GM21526 (cell line): ENCODE results near the gene FEZF1.
"Not testable (repeated sequence)": the region's sequence is repeated elsewhere in the genome, so short reads cannot be mapped to it uniquely, and the experiment has no call there.

Experiments used
- ATAC-seq: cut with Tn5 transposase; IDR thresholded peaks from one replicate; pipeline ENCODE4 v1.9.1; 2021; ENCODE audit warnings: moderate library complexity; ENCODE audit not compliant: unreplicated experiment, low FRiP score

Gene FEZF1

GRCh38 chr7:122309421-122309820 lies 4.9 kb upstream of the FEZF1 start:
- no peak for ATAC-seq

DNA sequence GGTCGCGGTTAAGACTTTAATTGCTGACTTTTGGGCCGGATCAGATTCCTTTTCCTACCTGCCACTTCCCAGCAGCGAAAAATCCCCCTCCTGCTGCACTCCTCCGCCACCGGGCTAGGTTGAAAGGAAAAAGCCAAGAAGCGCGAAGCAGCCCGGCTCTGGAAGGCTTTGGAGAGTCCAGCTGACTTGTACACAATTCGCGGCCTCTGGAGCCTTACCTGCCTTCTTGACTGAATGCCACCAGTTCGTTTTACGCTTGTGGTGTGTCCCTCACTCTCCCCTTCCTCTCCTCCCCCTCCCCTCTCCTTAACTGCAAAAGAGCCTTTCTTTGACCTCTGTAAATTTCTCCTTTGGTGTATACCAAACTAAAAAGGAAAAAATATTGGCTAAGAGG lies 2.7 kb upstream of the FEZF1 start:
- ATAC-seq: no peak

- ATAC-seq: no peak
Observed at GRCh38 chr7:122306320-122307227, 2.0 kb upstream of the FEZF1 start.

- ATAC-seq: no peak
Observed at GRCh38 chr7:122305475-122306319, 1.1 kb upstream of the FEZF1 start.

GRCh38 chr7:122304996-122305421 lies 459 bp upstream of the FEZF1 start:
- ATAC-seq: no peak

DNA sequence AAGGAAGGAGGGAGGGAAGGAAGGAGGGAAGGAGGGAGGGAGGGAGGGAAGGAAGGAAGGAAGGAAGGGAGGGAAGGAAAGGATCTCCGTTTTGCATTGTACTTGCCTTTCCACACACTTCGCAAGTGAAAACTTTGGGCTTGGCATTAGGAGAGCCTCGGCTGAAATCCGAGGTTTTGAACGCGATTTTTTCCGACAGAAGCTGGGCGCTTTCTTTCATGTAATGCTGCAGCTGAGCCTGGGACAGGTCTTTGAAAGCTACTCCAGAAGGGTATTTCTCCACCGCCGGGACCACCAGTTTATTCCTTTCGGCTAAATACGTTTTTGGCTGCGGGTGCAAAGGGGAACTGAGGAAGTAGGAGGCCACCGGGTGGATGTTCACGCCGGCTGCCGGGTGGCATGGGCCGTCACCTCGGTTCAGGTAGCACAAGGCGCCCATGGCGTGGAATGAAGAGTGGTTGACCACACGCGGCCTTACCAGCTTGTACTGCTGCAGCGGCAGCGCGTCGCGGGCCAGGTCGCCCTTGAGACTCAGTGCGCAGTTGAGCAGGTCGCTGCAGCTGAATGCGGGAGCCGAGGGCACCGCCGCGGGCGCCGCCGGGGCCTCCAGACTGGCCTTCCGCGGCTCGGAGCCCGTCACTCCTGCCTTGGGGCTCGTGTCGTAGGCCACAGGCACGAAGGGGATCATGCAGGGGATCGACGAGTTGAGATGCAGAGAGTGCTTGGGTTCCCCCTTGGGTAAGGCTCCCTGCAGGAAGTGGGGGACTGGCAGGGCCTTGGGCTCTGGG lies 825 bp downstream of the FEZF1 start:
- no peak for ATAC-seq

GRCh38 chr7:122302761-122303530 lies 1.6 kb downstream of the FEZF1 start:
- no peak for ATAC-seq

DNA sequence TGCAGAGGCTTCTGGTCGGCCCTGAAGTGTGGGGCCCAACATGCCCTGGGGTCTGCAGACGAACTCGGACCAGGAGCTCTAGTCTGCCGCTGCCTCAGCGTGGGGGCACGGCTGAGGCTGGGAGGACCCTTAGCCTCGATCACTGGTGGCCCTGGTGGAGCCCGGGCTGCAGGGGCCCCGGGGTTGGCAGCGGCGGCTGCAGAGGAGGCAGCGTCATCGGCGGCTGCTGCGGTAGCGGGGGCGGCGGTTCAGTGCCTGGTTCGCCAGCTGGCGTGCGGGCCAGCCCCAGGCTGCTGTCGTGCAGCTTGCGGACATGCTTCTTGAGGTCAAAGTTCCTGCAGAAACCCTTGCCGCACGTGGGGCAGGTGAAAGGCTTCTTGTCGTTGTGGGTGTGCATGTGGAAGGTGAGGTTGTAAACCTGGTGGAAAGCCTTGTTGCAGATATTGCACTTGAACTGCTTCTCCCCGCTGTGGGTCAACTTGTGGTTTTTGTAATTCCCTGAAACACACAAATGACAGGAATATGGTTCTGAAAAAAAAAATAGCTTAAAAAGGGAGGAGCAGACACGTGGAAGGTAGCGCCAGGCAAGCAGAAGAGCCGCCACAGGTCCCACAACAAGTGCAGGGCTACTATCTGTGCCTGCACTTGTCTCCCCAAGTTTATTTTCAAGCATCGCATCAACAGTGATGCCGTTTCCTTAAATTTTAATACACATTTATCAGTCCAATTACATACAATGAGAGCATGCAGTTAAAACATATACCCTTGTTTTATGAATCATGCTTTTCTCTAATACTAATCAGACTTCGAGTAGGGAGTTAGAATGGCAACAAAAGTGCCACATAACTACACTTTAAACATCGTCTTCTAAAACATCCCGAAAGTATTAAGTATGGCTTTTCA lies 2.4 kb downstream of the FEZF1 start:
- no peak for ATAC-seq

DNA sequence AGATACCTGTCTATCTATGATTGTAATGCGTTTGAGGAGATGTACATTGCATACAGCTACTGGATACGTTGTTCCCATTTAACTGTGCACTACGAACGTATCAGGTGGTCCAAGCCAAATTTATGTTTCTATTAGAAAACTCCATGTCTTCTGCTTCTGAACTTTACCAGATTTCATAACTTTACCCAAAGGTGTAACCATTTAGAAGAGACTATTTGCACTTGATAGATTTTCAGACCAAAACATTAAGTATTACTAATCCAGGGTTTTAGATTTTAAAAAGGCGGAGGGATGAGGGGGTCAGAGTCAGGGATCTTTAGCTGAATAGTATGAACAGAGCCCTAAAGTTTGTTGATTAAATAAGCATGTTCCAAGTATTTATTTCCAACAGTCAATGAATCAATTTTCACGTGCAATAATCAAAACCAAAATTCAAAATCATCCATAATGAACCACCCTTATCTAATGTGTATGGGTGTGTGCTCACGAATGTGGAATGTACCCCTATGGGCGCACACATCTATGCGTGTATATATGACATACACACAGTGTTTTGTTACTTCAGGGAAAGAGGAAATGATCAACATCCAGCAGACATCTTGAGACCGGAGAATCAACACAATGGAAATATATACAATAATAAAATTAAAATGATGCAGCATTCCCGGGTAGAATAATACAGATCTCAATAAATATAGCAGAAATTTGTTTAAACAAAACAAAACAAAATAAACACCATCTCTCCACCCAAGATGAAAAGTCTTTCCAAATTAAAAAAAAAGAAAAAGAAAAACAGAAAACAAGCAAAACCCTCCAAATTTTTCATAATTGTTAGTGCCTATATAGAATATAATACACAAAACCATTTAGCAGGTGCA lies 3.4 kb downstream of the FEZF1 start:
- ATAC-seq: no peak

DNA sequence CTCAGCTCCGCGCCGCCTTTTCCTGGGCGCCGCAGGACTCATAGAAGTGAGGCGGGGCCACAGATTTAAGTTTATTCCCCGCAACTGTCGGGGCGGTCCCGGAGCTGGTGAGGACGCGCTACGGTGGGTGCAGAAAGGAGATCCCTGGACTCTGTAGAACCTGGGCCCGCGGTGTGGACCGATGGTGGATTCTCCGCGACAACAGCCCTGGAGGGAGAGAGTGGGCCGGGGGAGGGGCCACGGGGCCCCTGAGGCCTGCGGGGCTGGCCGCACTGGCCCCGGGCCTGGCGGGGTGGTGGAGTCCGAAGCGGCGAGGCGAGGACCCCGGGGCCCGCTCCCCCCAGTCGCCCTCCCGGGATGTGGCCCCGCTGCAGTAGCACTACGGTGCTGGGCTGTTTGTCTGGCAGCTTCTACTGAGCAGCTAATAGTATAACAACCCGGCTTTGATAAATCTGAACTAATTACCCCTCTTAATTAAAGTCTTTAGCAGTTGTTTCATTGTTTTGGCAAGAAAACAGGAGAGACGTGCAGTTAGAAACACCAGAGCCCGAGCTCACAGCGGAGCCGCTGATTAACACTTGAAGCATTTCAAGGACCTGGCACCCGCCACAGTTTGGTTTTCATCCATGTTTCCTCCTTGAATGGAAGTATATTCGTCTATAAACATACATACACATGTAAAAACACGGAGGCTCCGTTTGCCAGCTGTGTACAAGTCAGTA lies 4.2 kb downstream of the FEZF1 start:
- no peak for ATAC-seq

DNA sequence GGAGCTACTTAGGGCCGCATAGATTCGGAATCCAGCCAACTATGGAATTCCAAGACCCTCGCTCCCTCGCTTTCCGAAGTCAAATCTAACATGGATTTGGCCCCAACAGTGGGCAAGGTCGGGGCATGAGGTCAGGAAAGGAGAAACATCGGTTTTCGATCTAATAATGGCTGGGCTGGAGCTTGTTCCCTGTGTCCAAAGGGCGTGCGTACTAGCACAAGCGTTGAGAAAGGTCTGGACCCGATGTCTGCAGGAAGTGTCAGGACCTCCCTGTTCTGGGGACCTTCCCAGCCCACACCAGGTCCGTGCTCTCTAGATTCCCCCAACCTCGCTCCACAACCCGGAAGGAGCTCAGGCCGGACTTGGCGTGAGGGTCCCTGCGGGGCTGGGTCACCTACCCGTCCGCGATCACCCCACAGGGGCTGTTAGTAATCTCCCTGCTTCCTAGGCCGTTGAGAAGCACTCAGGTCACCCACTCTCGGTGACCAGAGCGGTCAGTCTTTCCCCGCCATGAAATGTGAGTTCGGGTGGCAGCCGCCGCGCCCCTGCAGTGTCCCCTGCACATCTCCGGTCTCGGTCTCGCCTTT lies 4.8 kb downstream of the FEZF1 start:
- ATAC-seq: no peak

DNA sequence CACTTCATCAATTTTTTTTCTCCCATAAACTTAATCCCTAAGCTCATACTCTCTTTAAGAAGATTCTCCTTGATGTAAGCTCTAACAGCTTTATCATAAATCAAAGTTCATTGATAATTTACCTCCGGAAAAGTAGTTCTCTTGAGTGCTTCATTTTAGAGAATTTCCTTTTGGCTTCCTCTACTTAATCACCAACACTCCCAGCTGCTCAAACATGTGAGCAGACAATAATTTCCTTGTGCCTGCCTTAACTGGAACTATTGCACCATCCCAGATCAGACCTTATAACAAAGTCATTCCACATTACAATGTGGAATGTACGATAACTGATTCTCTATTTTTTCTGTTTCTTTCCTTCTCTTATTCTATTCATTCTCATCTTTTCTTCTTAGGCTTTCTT lies 5.9 kb downstream of the FEZF1 start:
- ATAC-seq: no peak

- no peak for ATAC-seq
Observed at GRCh38 chr7:122298131-122298530, 6.4 kb downstream of the FEZF1 start.

- no peak for ATAC-seq
Observed at GRCh38 chr7:122291189-122291588, 13.4 kb downstream of the FEZF1 start.

DNA sequence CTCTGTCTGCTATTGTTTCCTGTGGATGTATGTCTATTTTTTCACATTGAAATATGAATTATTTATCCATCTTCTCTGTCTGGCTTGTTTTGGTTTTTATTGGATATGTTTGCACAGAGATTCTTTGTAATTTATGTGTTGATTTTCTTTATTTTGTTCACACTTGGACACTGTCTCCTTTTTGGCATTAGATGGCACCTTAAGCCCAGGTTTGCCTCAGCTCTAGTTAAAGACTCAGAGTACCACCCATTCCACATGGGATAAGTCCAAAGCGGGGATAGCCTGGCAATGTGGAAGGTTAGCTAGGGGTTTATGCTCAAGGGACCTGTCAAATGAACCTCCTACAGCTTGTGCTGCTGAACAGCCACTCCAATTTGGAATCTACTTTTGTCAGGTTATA lies 14.1 kb downstream of the FEZF1 start:
- no peak for ATAC-seq

DNA sequence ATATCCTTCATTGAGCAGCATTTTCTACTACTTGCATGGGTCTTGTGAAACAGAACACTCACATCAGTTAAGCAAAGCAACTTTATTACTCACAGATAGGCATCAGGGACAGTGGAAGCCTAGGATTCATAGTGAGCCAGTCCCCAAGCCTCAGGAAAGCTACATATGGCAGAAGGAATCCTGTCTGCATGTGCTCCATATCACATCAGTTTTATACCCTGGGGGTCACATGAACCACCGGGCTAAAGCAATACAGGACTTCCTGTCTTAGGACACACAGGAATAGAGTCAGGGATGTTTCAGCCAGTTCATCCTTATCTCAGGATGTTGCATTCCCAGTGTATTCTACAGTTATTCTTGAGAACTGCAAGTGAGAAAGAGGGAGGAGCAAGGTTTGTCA lies 15.1 kb downstream of the FEZF1 start:
- no peak for ATAC-seq

GRCh38 chr7:122284608-122285007 lies 19.9 kb downstream of the FEZF1 start:
- not testable (repeated sequence) for ATAC-seq
